Epithelial cell of proximal tubule (primary cell): ENCODE measurements around the gene SDK2. TPM values are rescaled to one million over a fixed set of nuclear protein-coding genes. Genes with fewer than 3 reads are reported as not detected.

ENCODE experiments used
- DNase-seq: peaks from one replicate; pipeline ENCODE4 v3.0.0-alpha.2; 2011; ENCODE audit warnings: low read depth
- H3K4me3 ChIP-seq: 2 replicates; pipeline ENCODE4 v1.5.1; 2011; ENCODE audit warnings: low read depth, mild to moderate bottlenecking, low read length
- total RNA-seq: library from RNA; depleted of rRNA; stranded (reverse); fragments of >200 nt; gene quantifications from 2 replicates; pipeline ENCODE4 v1.2.3, GENCODE V29; 2015
- TF ChIP-seq, protein P1 (sequence below): conservative IDR thresholded peaks from 2 replicates; pipeline ENCODE4 v1.5.1; 2012; ENCODE audit warnings: low read depth, mild to moderate bottlenecking, low read length

Gene SDK2
- total RNA-seq, 1 donor from 2014 or later = 0.12 TPM

DNA sequence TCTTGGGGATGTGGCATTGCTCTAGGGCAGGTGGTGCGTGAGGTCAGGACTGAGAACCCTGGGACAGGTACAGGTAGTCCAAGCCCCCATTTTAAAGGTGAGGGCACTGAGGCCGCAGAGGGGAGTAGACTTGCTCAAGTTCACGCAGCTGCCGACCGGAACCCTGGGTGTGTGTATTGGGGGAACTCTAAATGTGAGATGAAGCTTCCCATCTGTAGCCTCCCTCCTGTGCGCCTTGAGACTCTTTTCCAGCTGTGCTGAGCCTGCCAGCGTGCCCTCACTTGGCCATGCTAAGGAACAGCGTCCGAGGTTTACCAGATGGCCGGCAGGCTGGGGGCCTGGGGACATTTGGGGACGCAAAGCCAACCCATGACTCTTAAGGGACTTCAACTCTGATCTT, 253.4 kb downstream of the SDK2 start:
- no peak overlapping the region for H3K4me3 ChIP-seq
- TF ChIP-seq, protein P1, sequence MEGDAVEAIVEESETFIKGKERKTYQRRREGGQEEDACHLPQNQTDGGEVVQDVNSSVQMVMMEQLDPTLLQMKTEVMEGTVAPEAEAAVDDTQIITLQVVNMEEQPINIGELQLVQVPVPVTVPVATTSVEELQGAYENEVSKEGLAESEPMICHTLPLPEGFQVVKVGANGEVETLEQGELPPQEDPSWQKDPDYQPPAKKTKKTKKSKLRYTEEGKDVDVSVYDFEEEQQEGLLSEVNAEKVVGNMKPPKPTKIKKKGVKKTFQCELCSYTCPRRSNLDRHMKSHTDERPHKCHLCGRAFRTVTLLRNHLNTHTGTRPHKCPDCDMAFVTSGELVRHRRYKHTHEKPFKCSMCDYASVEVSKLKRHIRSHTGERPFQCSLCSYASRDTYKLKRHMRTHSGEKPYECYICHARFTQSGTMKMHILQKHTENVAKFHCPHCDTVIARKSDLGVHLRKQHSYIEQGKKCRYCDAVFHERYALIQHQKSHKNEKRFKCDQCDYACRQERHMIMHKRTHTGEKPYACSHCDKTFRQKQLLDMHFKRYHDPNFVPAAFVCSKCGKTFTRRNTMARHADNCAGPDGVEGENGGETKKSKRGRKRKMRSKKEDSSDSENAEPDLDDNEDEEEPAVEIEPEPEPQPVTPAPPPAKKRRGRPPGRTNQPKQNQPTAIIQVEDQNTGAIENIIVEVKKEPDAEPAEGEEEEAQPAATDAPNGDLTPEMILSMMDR = no peak
- DNase-seq = no peak

DNA sequence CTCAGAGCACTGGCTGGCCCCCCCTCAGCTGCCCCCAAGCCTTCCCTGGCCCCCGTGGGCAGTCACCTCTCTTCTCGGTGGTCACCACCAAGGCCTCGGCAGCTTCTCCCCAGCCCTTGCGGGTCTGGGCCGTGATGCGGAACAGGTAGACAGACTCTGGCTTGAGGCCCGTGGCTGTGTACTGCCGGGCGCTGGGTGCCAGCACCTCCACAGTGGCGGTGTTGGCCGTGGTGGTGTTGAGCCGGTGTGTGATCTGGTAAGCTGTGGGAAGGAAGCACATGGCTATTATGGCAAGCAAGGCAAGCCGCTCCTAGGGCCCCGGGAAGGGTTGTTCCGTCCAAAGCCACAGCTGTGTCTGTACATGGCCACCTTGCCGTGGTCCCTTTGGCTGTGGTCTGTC, 254.0 kb downstream of the SDK2 start:
- TF ChIP-seq, protein P1 = no peak
- DNase-seq = no peak
- no peak overlapping the region for H3K4me3 ChIP-seq

DNA sequence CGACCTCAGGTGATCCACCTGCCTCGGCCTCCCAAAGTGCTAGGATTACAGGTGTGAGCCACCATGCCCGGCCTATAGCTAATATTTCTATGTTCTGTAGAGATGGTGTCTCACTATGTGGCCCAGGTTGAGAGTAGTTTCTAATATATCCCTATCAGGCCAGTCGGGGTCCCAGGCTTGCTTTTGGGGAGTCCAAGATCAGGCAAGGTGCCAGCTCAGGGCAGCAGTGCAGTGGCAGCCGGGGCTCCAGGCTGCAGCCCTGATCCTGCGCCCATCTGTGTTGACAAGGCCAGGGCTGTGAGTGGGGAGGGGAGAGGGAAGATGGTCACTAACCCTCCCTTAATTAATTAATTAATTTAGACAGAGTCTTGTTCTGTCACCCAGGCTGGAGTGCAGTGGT, 254.8 kb downstream of the SDK2 start:
- TF ChIP-seq, protein P1 = no peak
- no peak for DNase-seq
- no peak overlapping the region for H3K4me3 ChIP-seq

- DNase-seq = no peak
- TF ChIP-seq, protein P1 = no peak
- H3K4me3 ChIP-seq = no peak overlapping the region
Observed at GRCh38 chr17:73388578-73388905, 255.7 kb downstream of the SDK2 start.

GRCh38 chr17:73387746-73388577, 256.3 kb downstream of the SDK2 start:
- TF ChIP-seq, protein P1 = no peak
- no peak overlapping the region for H3K4me3 ChIP-seq
- no peak for DNase-seq

GRCh38 chr17:73386561-73386960, 257.7 kb downstream of the SDK2 start:
- DNase-seq = no peak
- H3K4me3 ChIP-seq = no peak overlapping the region
- TF ChIP-seq, protein P1 = no peak

- no peak overlapping the region for H3K4me3 ChIP-seq
- TF ChIP-seq, protein P1 = no peak
- DNase-seq = no peak
Observed at GRCh38 chr17:73384926-73385325, 259.3 kb downstream of the SDK2 start.
